Heart left ventricle (tissue), 16 donors: ENCODE measurements around the gene RXFP2. TPM values are rescaled to one million over a fixed set of nuclear protein-coding genes. Genes with fewer than 3 reads are reported as not detected.

Source experiments
- ATAC-seq, 4 donors: fragments of 200-7000 bp; cut with Tn5 transposase; one replicate each; pipeline ENCODE4 v1.9.1; 2020 to 2022; ENCODE audit warnings: moderate library complexity in 4 of 4, mild to moderate bottlenecking in 3 of 4, moderate number of reproducible peaks in 1 of 4
- DNase-seq, 5 donors: peaks; one replicate each; pipeline ENCODE4 v3.0.0-alpha.2; 2020
- H3K27ac ChIP-seq, 12 donors: fragments of 200-600 bp; sonication (generic) in 4 of 12; one replicate each; pipeline versions ENCODE4 v1.5.0 to v1.8.0; 2016 to 2022; ENCODE audit warnings: mild to moderate bottlenecking in 2 of 12
- H3K27me3 ChIP-seq, 9 donors: fragments of 200-600 bp; sonication (generic) in 2 of 9; one replicate each; pipeline versions ENCODE4 v1.5.1 to v1.8.0; 2016 to 2022; ENCODE audit warnings: mild to moderate bottlenecking in 3 of 9
- H3K36me3 ChIP-seq, 9 donors: fragments of 200-600 bp; sonication (generic) in 2 of 9; one replicate each; pipeline versions ENCODE4 v1.5.0 to v1.8.0; 2018 to 2022; ENCODE audit warnings: mild to moderate bottlenecking in 2 of 9
- H3K4me1 ChIP-seq, 12 donors: fragments of 200-600 bp; sonication (generic) in 4 of 12; one replicate each; pipeline versions ENCODE4 v1.5.0 to v1.8.0; 2016 to 2022; ENCODE audit warnings: mild to moderate bottlenecking in 3 of 12
- H3K4me3 ChIP-seq, 12 donors: fragments of 200-600 bp; sonication (generic) in 4 of 12; one replicate each; pipeline versions ENCODE4 v1.5.0 to v1.8.0; 2017 to 2022; ENCODE audit warnings: mild to moderate bottlenecking in 9 of 12, moderate library complexity in 4 of 12
- H3K9me3 ChIP-seq, 12 donors: fragments of 200-600 bp; sonication (generic) in 4 of 12; one replicate each; pipeline versions ENCODE4 v1.5.0 to v1.8.0; 2016 to 2022; ENCODE audit warnings: mild to moderate bottlenecking in 1 of 12
- POLR2A ChIP-seq, 2 donors: fragments of 450-650 bp; IDR thresholded peaks; one replicate each; pipeline ENCODE4 v1.6.1; 2017; ENCODE audit warnings: antibody characterized with exemption in 2 of 2, mild to moderate bottlenecking in 2 of 2, moderate library complexity in 2 of 2
- WGBS, 4 donors: extraction: QIAGEN DNeasy Blood & Tissue Kit in 2 of 4; methylation state at CpG; one replicate each; pipeline versions ENCODE4 v1.1.5 to v1.1.7; 2013 to 2018; 5-methylcytosine and 5-hydroxymethylcytosine counted together
- intact Hi-C, 10 donors: fragments of 100-400 bp; cut with DNase I; formaldehyde crosslinking; loops; one replicate each; pipeline versions ENCODE4 v1.11.1 to v1.14.2; 2022
- polyA plus RNA-seq, 2 donors: library from polyadenylated mRNA; stranded (reverse); fragments of 200-250 nt; gene quantifications; one replicate each; pipeline ENCODE4 v1.2.3, GENCODE V29; 2013
- total RNA-seq, 9 donors: library from RNA; depleted of rRNA in 2 of 9; stranded (reverse); fragments of >200 nt in 2 of 9; fragmentation: NEBNext Ultra II Directional in 3 of 9; extraction: Animal tissue kit (Norgen Biotek cat#: 25700) in 3 of 9; gene quantifications; one replicate each; pipeline versions ENCODE4 v1.1.0 to v1.2.4, GENCODE V29; 2016 to 2023
- TF ChIP-seq, protein P1 (sequence below), 12 donors: fragments of 200-600 bp; sonication (generic) in 4 of 12; IDR thresholded peaks; one replicate each; pipeline versions ENCODE4 v1.5.0 to v1.8.0; 2018 to 2022; ENCODE audit warnings: antibody characterized with exemption in 12 of 12, mild to moderate bottlenecking in 5 of 12
- donor health status: ischemic (EF 13 %, LVEDD 7.1; RV severe dilation, severe dysfunction).
- donor health status: healthy with polysubstance abuse.
- donor health status: DM: no; HTN: yes; CAD: no.
- donor health status: DM: no; HTN: no; CAD: no.
- donor health status: ischemic (EF 25% LVEDD 6.9; RV normal size, moderate dysfunction).
- donor health status: ischemic (EF 25% LVEDD 5.7; RV mildly dilated, moderate dysfunction).
- donor health status: healthy.
- donor health status: DM: yes; HTN: yes; CAD: no.
- donor health status: ischemic (EF 35%, LVEDD 5.7; RV mildly dilated, moderate dysfunction).
- donor health status: nonischemic (EF 11% LVEDD 7.7; RV severe dilation, severe dysfunction).
- donor health status: DM: yes; HTN: yes; CAD: no.
- donor health status: PGD.
- donor health status: ischemic (EF 29% LVEDD 5.4; RV normal size, mild dysfunction).
- donor health status: nonischemic (EF 23%, LVEDD 6.1; RV moderate dilation, normal function).

Gene RXFP2
- total and polyA plus RNA-seq, 11 donors = not detected

DNA sequence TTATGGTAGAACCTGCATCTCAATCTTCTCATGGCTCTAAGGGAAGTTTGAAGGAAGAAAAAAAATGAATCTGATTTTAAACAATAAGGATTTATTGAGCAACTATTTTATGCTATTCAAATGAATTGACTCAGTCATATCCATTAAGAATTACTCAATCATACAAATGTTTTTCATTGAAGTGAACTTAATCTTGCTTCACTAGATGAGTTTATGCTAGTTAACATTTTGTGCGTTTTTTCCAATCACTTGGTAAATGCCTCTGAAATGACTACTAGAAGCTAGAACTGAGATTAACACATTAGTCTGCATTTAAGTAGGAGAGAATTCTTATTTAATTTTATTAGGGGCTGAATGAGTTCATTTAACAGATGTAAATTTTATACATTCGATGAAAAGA, 25.2 kb downstream of the RXFP2 start:
- Histone ChIP-seq H3K36me3 (no peaks in the 10 kb centered on the region), H3K4me1 (no peaks in the 10 kb centered on the region), H3K4me3 (no peak overlapping the region), H3K27ac (no peak overlapping the region), H3K27me3 (peaks cover 0 to 4% (median 0%) of the 10 kb centered on the region in 9 donors), H3K9me3 (no peaks in the 10 kb centered on the region)
- intact Hi-C loops = no loop called here
- ATAC-seq (no peak), DNase-seq (no peak)
- TF ChIP-seq, protein P1, sequence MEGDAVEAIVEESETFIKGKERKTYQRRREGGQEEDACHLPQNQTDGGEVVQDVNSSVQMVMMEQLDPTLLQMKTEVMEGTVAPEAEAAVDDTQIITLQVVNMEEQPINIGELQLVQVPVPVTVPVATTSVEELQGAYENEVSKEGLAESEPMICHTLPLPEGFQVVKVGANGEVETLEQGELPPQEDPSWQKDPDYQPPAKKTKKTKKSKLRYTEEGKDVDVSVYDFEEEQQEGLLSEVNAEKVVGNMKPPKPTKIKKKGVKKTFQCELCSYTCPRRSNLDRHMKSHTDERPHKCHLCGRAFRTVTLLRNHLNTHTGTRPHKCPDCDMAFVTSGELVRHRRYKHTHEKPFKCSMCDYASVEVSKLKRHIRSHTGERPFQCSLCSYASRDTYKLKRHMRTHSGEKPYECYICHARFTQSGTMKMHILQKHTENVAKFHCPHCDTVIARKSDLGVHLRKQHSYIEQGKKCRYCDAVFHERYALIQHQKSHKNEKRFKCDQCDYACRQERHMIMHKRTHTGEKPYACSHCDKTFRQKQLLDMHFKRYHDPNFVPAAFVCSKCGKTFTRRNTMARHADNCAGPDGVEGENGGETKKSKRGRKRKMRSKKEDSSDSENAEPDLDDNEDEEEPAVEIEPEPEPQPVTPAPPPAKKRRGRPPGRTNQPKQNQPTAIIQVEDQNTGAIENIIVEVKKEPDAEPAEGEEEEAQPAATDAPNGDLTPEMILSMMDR (IDR thresholded peaks at IDR 0.05) = no peak
- TF ChIP-seq POLR2A (IDR thresholded peaks at IDR 0.05) = no peak
- WGBS, 4 donors = 83 to 88% (median 85%) methylated on average over 2 of the region's 2 CpGs

DNA sequence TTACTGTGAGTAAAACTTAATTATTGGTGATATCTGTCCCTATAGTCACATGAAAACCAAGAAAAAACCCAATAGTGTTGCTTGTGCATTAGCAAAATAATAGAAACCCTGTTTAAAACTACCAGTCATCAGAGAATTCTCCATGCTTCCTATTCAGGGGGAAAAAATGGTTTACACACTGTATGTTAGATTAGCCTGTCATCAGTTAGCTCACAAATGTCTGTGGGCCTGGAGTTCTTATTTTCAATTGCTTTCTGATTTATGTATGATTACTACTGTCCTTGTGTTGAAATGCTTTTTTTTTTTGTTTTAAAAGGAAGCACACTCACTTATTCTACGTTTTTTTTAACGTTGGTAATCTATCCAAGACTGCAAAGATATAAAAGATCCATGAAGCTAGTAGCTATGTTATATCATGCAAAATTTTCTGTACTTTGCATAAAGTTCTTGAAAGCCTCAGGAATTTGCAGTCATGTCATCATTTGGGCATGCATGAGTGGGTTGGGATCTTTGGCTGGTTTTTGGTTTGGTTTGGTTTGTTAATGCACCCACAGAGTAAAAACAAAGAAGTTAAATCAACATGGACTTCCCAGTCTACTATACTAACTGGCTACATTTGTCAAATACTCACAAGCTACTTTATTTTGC, 25.9 kb downstream of the RXFP2 start:
- Histone ChIP-seq H3K36me3 (no peaks in the 10 kb centered on the region), H3K27ac (no peak overlapping the region), H3K4me3 (no peak overlapping the region), H3K27me3 (peaks cover 0 to 4% (median 0%) of the 10 kb centered on the region in 9 donors), H3K9me3 (no peaks in the 10 kb centered on the region), H3K4me1 (no peaks in the 10 kb centered on the region)
- intact Hi-C loops = no loop called here
- DNase-seq = no peak
- no peak for ATAC-seq
- TF ChIP-seq POLR2A (IDR thresholded peaks at IDR 0.05) = no peak
- TF ChIP-seq, protein P1 (IDR thresholded peaks at IDR 0.05) = no peak
- WGBS, 4 donors = 36 to 61% (median 46%) methylated on average over 2 of the region's 2 CpGs

DNA sequence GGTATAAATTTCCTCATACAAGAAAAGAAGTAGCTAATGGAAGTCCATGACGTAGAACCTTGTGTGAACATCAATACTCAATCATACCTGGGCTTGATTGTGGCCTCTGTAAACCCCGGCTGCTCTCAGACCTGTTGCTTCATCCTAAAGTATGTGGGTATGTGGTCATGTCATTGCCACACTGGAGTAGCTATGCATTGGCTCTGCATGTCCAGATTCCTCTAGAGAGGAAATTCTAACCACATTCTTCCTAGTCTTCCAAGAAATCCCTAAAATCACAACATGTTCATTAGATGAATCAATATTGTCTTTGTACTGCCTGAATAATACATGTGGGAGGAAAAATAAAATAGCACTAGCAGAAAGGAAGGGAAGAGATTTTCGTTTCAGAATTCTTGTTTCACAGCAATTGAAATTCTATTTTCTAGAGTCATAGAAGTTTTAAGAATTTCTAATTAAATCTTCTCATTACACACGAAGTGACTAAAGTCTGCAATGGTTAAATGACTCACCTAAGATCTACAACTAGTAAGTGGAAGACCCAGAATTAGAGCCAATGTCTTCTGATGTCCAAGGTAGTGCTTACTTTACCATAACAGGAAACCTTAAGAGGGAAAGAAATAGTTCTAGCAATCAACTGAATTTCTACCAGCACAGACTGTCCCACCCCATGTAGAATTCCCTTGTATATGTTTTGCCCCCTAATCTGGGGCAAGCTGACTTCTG, 28.0 kb downstream of the RXFP2 start:
- no peak for TF ChIP-seq POLR2A (IDR thresholded peaks at IDR 0.05)
- DNase-seq (no peak), ATAC-seq (peak in 2 of 4 donors; percentile 54 to 55)
- 66 to 77% (median 72%) methylated on average over 4 of the region's 4 CpGs for WGBS, 4 donors
- H3K9me3 ChIP-seq = no peaks in the 10 kb centered on the region
- intact Hi-C loops = no loop called here
- no peaks in the 10 kb centered on the region for H3K36me3 ChIP-seq
- H3K27me3 ChIP-seq = peaks cover 0 to 4% (median 0%) of the 10 kb centered on the region in 9 donors
- H3K27ac ChIP-seq = peak overlapping the region in 2 of 12 donors; percentile 2 to 28
- H3K4me1 ChIP-seq = no peaks in the 10 kb centered on the region
- no peak overlapping the region for H3K4me3 ChIP-seq

DNA sequence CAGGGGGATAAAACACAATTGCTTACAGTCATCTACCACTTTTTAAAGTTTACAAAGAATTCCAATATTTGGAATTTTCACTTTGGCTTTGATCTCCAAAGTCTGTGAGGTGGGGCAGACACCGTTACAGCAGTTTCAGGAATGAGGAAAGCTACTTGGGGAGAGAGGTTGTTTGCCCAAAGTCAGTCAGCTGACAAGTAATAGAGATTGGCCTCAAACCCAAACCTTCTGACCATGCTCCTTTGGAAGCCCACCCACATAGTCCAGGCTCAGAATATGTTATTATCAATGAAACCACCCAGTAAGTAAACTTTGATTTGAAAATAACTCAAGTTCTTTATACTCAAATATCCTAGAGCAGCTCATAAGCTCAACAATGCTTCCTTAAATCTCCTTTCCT, 29.0 kb downstream of the RXFP2 start:
- Histone ChIP-seq H3K4me3 (no peak overlapping the region), H3K36me3 (no peaks in the 10 kb centered on the region), H3K4me1 (peaks cover 0 to 7% (median 0%) of the 10 kb centered on the region in 12 donors), H3K27ac (peak overlapping the region in 1 of 12 donors; percentile 28), H3K27me3 (peaks cover 0 to 4% (median 0%) of the 10 kb centered on the region in 9 donors), H3K9me3 (no peaks in the 10 kb centered on the region)
- TF ChIP-seq, protein P1 (IDR thresholded peaks at IDR 0.05) = no peak
- TF ChIP-seq POLR2A (IDR thresholded peaks at IDR 0.05) = no peak
- intact Hi-C loops = no loop called here
- 59 to 80% (median 78%) methylated on average over 1 of the region's 1 CpG for WGBS, 4 donors
- no peak for ATAC-seq
- no peak for DNase-seq
